ENCODE measurements around the gene FSTL5.

The FSTL5 gene

DNA sequence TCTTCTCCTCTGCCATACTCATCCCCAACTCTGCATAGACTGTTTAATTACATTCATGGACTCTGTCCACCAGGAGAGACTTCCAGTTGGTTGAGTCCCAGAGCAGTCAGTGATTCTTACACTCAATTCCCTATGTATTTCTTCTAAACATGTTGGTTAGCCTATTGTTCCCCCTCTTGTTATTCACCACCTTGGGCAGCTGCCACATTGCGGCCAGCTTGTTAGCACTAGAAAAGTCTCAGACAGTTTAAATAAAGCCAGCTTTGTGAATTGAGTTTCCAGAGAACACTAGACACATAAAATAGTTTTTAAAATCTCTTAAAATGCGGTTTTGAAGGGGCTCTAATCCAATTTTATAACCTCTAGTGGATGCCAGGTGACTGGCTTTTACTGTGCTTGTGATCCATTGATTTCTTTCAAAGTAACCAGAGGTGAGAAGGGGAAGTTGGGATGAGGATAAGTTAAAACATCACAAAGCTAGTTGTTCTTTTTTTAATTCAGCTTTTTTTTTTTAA is 827.7 kb downstream of the FSTL5 start:
- no peak for DNase-seq (ENCODE audit: low read depth)

Measured in stimulated activated CD8-positive, alpha-beta memory T cell treated with anti-CD3 and anti-CD28 coated beads, Interleukin-4, amount 100 ng/mL, for 24 hours (primary cell).